Mesenchymal stem cell (in vitro differentiated cells and primary cell): ENCODE data around the gene MRPS7.

ENCODE experiments used
- DNase-seq: peaks from one replicate; pipeline ENCODE4 v3.0.0-alpha.2; 2013
- H2AFZ ChIP-seq: one replicate; pipeline ENCODE4 v1.6.1; 2013; ENCODE audit warnings: low read depth, mild to moderate bottlenecking, control low read depth, inconsistent platforms, low read length, moderate library complexity
- H2AK5ac ChIP-seq: 2 replicates; pipeline ENCODE4 v1.6.1; 2013; ENCODE audit warnings: low read length, moderate library complexity, mild to moderate bottlenecking, inconsistent platforms; ENCODE audit not compliant: severe bottlenecking
- H2BK120ac ChIP-seq: one replicate; pipeline ENCODE4 v1.6.1; 2013; ENCODE audit warnings: low read depth, mild to moderate bottlenecking, inconsistent platforms, low read length, moderate library complexity
- H2BK12ac ChIP-seq, 2 experiments: one replicate each; pipeline ENCODE4 v1.6.1; 2013; ENCODE audit warnings: inconsistent platforms in 2 of 2, low read length in 2 of 2, mild to moderate bottlenecking in 2 of 2, moderate library complexity in 2 of 2, control low read depth in 1 of 2
- H2BK15ac ChIP-seq: one replicate; pipeline ENCODE4 v1.6.1; 2013; ENCODE audit warnings: mild to moderate bottlenecking, low read depth, inconsistent platforms; ENCODE audit not compliant: poor library complexity, severe bottlenecking
- H2BK5ac ChIP-seq: 2 replicates; pipeline ENCODE4 v1.6.1; 2013; ENCODE audit warnings: low read depth, mild to moderate bottlenecking, low read length, control low read depth, inconsistent platforms; ENCODE audit not compliant: poor library complexity, severe bottlenecking
- H3K14ac ChIP-seq, 2 experiments: one replicate each; pipeline ENCODE4 v1.6.1; 2013; ENCODE audit warnings: inconsistent platforms in 2 of 2, low read length in 2 of 2, control low read depth in 1 of 2, mild to moderate bottlenecking in 1 of 2, moderate library complexity in 1 of 2
- H3K18ac ChIP-seq, 2 experiments: one replicate each; pipeline ENCODE4 v1.6.1; 2013; ENCODE audit warnings: inconsistent platforms in 2 of 2, low read length in 2 of 2, control low read depth in 1 of 2, low read depth in 1 of 2, mild to moderate bottlenecking in 1 of 2
- H3K23ac ChIP-seq, 2 experiments: one replicate each; pipeline ENCODE4 v1.6.1; 2013; ENCODE audit warnings: inconsistent platforms in 2 of 2, low read length in 2 of 2, mild to moderate bottlenecking in 2 of 2, moderate library complexity in 2 of 2, control low read depth in 1 of 2
- H3K27ac ChIP-seq: 2 replicates; pipeline ENCODE4 v1.5.1; 2013; ENCODE audit warnings: mild to moderate bottlenecking, moderate library complexity, low read length, control low read depth, inconsistent platforms; ENCODE audit not compliant: poor library complexity, severe bottlenecking
- H3K27me3 ChIP-seq, 2 experiments: 2 replicates each; pipeline versions ENCODE4 v1.6.1 to v1.7.0; 2013; ENCODE audit warnings: low read length in 2 of 2, mild to moderate bottlenecking in 2 of 2, moderate library complexity in 2 of 2, control low read depth in 1 of 2, inconsistent platforms in 1 of 2; ENCODE audit not compliant: control insufficient read depth in 1 of 2, insufficient read depth in 1 of 2
- H3K36me3 ChIP-seq, 2 experiments: 2 replicates each; pipeline versions ENCODE4 v1.6.1 to v1.7.0; 2013; ENCODE audit warnings: low read length in 2 of 2, control low read depth in 1 of 2, inconsistent platforms in 1 of 2, low read depth in 1 of 2, mild to moderate bottlenecking in 1 of 2; ENCODE audit not compliant: insufficient read depth in 2 of 2, control insufficient read depth in 1 of 2
- H3K4ac ChIP-seq, 2 experiments: one replicate each; pipeline ENCODE4 v1.6.1; 2013; ENCODE audit warnings: inconsistent platforms in 2 of 2, low read length in 2 of 2, mild to moderate bottlenecking in 2 of 2, moderate library complexity in 2 of 2, control low read depth in 1 of 2, low read depth in 1 of 2
- H3K4me1 ChIP-seq: 2 replicates; pipeline ENCODE4 v1.6.1; 2013; ENCODE audit warnings: low read depth, low read length, control low read depth; ENCODE audit not compliant: control insufficient read depth, insufficient read depth
- H3K4me2 ChIP-seq: 2 replicates; pipeline ENCODE4 v1.6.1; 2013; ENCODE audit warnings: low read length, mild to moderate bottlenecking, inconsistent platforms; ENCODE audit not compliant: poor library complexity, severe bottlenecking
- H3K4me3 ChIP-seq, 2 experiments: 2 replicates each; pipeline versions ENCODE4 v1.5.1 to v1.7.0; 2013; ENCODE audit warnings: low read length in 2 of 2, mild to moderate bottlenecking in 2 of 2, control low read depth in 1 of 2, low read depth in 1 of 2; ENCODE audit not compliant: insufficient read depth in 1 of 2
- H3K79me1 ChIP-seq: replicated peaks from 2 replicates; pipeline ENCODE4 v1.6.1; 2013; ENCODE audit warnings: mild to moderate bottlenecking, control low read depth, low read length, inconsistent platforms; ENCODE audit not compliant: poor library complexity, severe bottlenecking
- H3K9ac ChIP-seq: 2 replicates; pipeline ENCODE4 v1.7.0; 2013; ENCODE audit warnings: mild to moderate bottlenecking, low read length, moderate library complexity
- H3K9me3 ChIP-seq: 2 replicates; pipeline ENCODE4 v1.7.0; 2013; ENCODE audit warnings: mild to moderate bottlenecking, low read length; ENCODE audit not compliant: control insufficient read depth
- H4K8ac ChIP-seq: one replicate; pipeline ENCODE4 v1.6.1; 2013; ENCODE audit warnings: inconsistent platforms, mild to moderate bottlenecking, low read length, moderate library complexity
- H4K91ac ChIP-seq: one replicate; pipeline ENCODE4 v1.6.1; 2013; ENCODE audit warnings: mild to moderate bottlenecking, low read length, inconsistent platforms
- WGBS: methylation state at CpG from one replicate; pipeline ENCODE4 v1.1.7; 2013; ENCODE audit warnings: mixed read lengths; 5-methylcytosine and 5-hydroxymethylcytosine counted together

MRPS7 gene

GRCh38 chr17:75260641-75261335 lies 891 bp upstream of the MRPS7 start:
- Histone ChIP-seq H3K18ac (peak overlapping the region; percentile 91 to 99), H4K8ac (peak overlapping the region; percentile 100), H2BK120ac (peak overlapping the region; percentile 86), H2BK5ac (no peak overlapping the region), H3K4ac (peak overlapping the region; percentile 94 to 98), H3K9ac (peak overlapping the region; percentile 100), H3K27me3 (no peaks in the 10 kb centered on the region), H3K79me1 (peaks cover 19% of the 10 kb centered on the region), H2BK12ac (no peak overlapping the region), H2BK15ac (peak overlapping the region; percentile 98), H3K36me3 (peaks cover 19 to 35% of the 10 kb centered on the region in 2 experiments), H3K4me2 (peak overlapping the region; percentile 75), H4K91ac (peak overlapping the region; percentile 99), H3K23ac (peak overlapping the region; percentile 11 to 71), H3K27ac (no peak overlapping the region), H3K4me1 (peaks cover 4% of the 10 kb centered on the region), H2AFZ (peak overlapping the region; percentile 75), H3K4me3 (peak overlapping the region; percentile 99 to 100), H3K9me3 (no peaks in the 10 kb centered on the region), H2AK5ac (no peak overlapping the region), H3K14ac (peak overlapping the region in 1 of 2 experiments; percentile 100)
- DNase-seq, result peak; percentile 70
- 6% methylated on average over 24 of the region's 31 CpGs for WGBS

GRCh38 chr17:75262112-75262606 lies 480 bp downstream of the MRPS7 start:
- Histone ChIP-seq H3K36me3 (peaks cover 32 to 49% of the 10 kb centered on the region in 2 experiments), H3K79me1 (peaks cover 21% of the 10 kb centered on the region), H2BK120ac (no peak overlapping the region), H3K4me1 (peaks cover 4% of the 10 kb centered on the region), H3K9ac (peak overlapping the region; percentile 100), H3K18ac (peak overlapping the region; percentile 38 to 98), H3K23ac (no peak overlapping the region), H3K4me2 (peak overlapping the region; percentile 90), H3K4me3 (peak overlapping the region; percentile 92 to 100), H3K4ac (peak overlapping the region; percentile 71 to 97), H3K27me3 (no peaks in the 10 kb centered on the region), H2AK5ac (no peak overlapping the region), H2AFZ (peak overlapping the region; percentile 74), H2BK12ac (no peak overlapping the region), H3K27ac (peak overlapping the region; percentile 100), H3K14ac (peak overlapping the region in 1 of 2 experiments; percentile 98), H4K8ac (peak overlapping the region; percentile 100), H4K91ac (peak overlapping the region; percentile 96), H2BK5ac (peak overlapping the region; percentile 40), H2BK15ac (peak overlapping the region; percentile 54), H3K9me3 (no peaks in the 10 kb centered on the region)
- 2% methylated on average over 23 of the region's 23 CpGs for WGBS
- no peak for DNase-seq

- Histone ChIP-seq H2AFZ (no peak overlapping the region), H3K36me3 (peaks cover 40 to 52% of the 10 kb centered on the region in 2 experiments), H3K9me3 (no peaks in the 10 kb centered on the region), H3K27me3 (no peaks in the 10 kb centered on the region), H3K4me1 (peaks cover 7% of the 10 kb centered on the region), H3K23ac (no peak overlapping the region), H4K8ac (no peak overlapping the region), H2BK5ac (no peak overlapping the region), H3K27ac (no peak overlapping the region), H3K79me1 (peaks cover 21% of the 10 kb centered on the region), H2BK120ac (no peak overlapping the region), H3K14ac (no peak overlapping the region), H4K91ac (no peak overlapping the region), H2BK15ac (no peak overlapping the region), H2BK12ac (no peak overlapping the region), H3K4ac (no peak overlapping the region), H3K4me2 (no peak overlapping the region), H3K9ac (peak overlapping the region; percentile 100), H3K18ac (no peak overlapping the region), H3K4me3 (peak overlapping the region in 1 of 2 experiments; percentile 100), H2AK5ac (no peak overlapping the region)
- WGBS, result 84% methylated on average over 4 of the region's 4 CpGs
- DNase-seq, result no peak
Observed at GRCh38 chr17:75263055-75263454, 1.4 kb downstream of the MRPS7 start.

GRCh38 chr17:75265614-75266315 lies 4.1 kb downstream of the MRPS7 start:
- no peak overlapping the region for H3K9ac ChIP-seq
- no peak overlapping the region for H3K4ac ChIP-seq
- H2BK15ac ChIP-seq, result no peak overlapping the region
- H4K8ac ChIP-seq, result no peak overlapping the region
- no peak overlapping the region for H2BK5ac ChIP-seq
- H3K18ac ChIP-seq, result no peak overlapping the region
- H3K14ac ChIP-seq, result no peak overlapping the region
- H3K4me2 ChIP-seq, result no peak overlapping the region
- H3K27ac ChIP-seq, result no peak overlapping the region
- H3K27me3 ChIP-seq, result no peaks in the 10 kb centered on the region
- H3K9me3 ChIP-seq, result no peaks in the 10 kb centered on the region
- 97% methylated on average over 17 of the region's 17 CpGs for WGBS
- no peak for DNase-seq
- H2AFZ ChIP-seq, result no peak overlapping the region
- H2BK120ac ChIP-seq, result no peak overlapping the region
- H3K36me3 ChIP-seq, result peaks cover 40 to 46% of the 10 kb centered on the region in 2 experiments
- no peak overlapping the region for H2AK5ac ChIP-seq
- peaks cover 10% of the 10 kb centered on the region for H3K4me1 ChIP-seq
- no peak overlapping the region for H2BK12ac ChIP-seq
- no peak overlapping the region for H3K23ac ChIP-seq
- H3K4me3 ChIP-seq, result no peak overlapping the region
- peaks cover 18% of the 10 kb centered on the region for H3K79me1 ChIP-seq
- H4K91ac ChIP-seq, result peak overlapping the region; percentile 22
